Measurements from ENCODE around the gene ZNF219.
"Not testable (repeated sequence)": the region's sequence is repeated elsewhere in the genome, so short reads cannot be mapped to it uniquely, and the experiment has no call there.

The ZNF219 gene

DNA sequence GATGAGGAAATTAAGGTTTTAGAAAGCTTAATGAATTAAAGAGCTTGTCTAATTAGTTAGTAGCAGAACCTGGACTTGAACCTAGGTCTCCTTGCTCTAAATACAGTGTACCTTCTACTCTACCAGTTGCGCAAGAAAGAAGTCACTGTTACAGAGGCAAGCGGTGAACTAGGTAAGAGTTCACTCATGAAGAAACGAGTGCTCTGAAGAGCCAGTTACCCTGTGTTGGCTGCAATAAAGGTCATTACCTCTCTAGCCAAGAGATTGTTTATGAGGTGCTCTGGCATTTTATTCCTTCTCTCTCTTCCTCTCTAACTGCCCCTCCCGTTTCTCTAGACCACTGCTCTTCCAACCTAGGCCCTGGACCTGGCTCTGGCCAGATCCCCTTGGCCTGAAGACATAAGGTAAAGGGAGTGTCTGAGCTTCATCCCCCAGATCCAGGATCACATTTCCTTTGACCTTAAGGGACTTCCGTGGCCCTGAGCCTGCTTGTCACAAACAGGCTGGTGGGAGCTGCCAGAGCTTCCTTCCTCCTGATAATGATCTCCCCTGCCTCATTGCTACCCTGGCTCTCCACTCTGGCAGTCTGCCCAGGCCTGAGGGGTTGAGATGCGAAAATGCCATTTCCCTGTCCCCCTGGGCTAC lies 54.4 kb downstream of the ZNF219 start:
- no peak for DNase-seq (ENCODE audit: low read depth, low spot score)

GRCh38 chr14:21043387-21043973 lies 55.0 kb downstream of the ZNF219 start:
- no peak for DNase-seq (ENCODE audit: low read depth, low spot score)

DNA sequence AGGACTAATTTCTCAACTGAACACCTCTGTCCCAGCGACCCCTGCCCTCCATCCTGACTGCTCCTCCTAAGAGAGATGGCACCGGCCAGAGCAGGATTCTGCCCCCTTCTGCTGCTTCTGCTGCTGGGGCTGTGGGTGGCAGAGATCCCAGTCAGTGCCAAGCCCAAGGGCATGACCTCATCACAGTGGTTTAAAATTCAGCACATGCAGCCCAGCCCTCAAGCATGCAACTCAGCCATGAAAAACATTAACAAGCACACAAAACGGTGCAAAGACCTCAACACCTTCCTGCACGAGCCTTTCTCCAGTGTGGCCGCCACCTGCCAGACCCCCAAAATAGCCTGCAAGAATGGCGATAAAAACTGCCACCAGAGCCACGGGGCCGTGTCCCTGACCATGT lies 55.5 kb downstream of the ZNF219 start:
- peak; percentile 51 for DNase-seq (ENCODE audit: low read depth, low spot score)

GRCh38 chr14:21041676-21042433 lies 56.6 kb downstream of the ZNF219 start, which contains the start of gene RNASE7:
TSS of gene RNASE7 (plus strand) at chr14:21042362. CDS start at chr14:21042993, 631 bp downstream.
- DNase-seq (ENCODE audit: low read depth, low spot score): peak; percentile 34

DNA sequence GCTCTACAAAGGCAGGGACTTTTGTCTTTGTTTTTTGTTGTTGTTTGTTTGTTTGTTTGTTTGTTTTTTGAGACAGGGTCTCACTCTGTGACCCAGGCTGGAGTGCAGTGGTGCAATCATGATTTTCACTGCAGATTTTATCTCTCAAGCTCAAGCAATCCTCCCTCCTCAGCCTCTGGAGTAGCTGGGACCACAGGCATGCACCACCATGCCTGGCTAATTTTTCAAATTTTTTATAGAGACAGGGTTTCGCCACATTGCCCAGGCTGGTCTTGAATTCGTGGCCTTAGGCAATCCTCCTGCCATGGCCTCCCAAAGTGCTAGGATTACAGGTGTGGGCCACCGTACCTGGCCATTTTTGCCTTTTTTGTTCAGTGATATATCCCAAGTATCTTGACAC lies 57.5 kb downstream of the ZNF219 start:
- DNase-seq (ENCODE audit: low read depth, low spot score): not testable (repeated sequence)

- no peak for DNase-seq (ENCODE audit: low read depth, low spot score)
Measured at GRCh38 chr14:21040370-21040925, 58.0 kb downstream of the ZNF219 start.
